ENCODE measurements around the gene CFAP251.
"Not testable (repeated sequence)": the region's sequence is repeated elsewhere in the genome, so short reads cannot be mapped to it uniquely, and the experiment has no call there.

The CFAP251 gene

DNA sequence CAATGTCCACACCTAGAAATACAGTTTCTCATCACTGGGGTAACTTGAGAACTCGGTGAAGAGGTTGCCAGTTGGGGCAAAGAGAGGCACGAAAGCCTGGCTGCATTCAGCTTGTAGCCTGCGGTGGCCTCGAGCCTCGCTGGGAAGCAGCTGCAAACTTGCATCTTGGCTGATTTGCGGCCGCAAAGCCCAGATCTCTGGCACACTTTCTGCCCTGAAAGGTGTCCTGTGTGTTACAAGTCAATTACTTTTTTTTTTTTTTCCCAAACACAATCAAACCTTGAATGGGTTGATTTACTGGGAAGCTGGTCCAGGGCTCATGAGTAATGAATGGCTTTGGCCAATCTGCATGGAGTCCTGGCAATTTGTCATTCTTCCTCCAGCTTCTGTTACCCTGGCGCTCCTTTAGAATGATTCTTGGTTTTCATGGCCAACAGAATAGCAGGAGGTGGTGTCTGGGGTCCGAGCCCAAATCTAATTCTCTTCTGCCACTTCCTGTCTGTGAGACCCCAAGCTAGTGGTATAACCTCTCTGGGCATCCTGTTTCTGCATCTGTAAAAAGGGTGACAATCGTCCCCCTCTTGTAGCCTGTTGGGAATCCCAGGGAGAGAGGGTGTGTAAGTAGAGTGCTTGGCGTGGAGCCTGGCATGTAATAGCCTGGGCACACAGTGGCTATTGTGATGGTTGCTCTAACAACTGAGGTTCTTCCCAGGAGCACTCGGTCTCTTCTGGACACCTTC, 109.9 kb downstream of the CFAP251 start:
- no peak overlapping the region for H3K4me3 ChIP-seq (ENCODE audit: low read depth in 1 of 2, low read length in 2 of 2)
- peaks cover 7% of the 10 kb centered on the region for H3K4me1 ChIP-seq (ENCODE audit: insufficient read depth, low read length)
- no peak overlapping the region for H3K9ac ChIP-seq (ENCODE audit: low read length)

DNA sequence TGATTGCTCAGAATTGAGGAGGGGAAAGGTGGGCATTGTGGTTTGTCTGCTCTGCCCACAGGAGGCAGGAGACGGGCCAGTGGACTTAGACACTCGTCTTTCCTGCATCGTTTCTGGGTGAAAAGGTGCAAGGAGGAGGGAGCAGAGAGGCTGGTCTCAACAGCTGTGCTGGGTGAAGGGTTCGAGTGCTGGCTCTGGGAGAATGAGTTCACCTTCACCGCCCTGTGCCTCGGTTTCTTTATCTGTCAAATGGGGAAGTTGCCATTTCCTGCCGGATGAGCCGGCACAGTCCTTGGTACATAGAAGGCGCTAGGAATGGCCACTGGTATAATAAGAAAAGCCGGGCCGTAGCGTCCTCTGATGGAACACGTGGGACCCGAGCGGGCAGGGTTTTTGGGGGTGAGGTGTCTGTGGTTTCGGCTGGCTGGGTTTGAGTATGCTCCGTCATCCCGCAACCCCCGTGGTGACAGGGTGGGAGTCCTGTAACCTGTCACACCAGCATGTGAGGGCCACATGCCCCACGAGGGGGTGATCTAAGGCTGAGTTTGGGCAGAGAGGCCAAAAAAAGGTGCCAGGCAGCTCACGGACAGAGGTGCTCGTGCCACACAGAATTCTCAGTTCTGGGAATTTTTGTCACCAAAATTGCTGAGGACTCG, 110.6 kb downstream of the CFAP251 start:
- H3K4me3 ChIP-seq (ENCODE audit: low read depth in 1 of 2, low read length in 2 of 2): no peak overlapping the region
- H3K36me3 ChIP-seq (ENCODE audit: insufficient read depth, low read length): no peaks in the 10 kb centered on the region
- H3K27me3 ChIP-seq (ENCODE audit: control insufficient read depth in 1 of 2, insufficient read depth in 2 of 2, low read length in 2 of 2): no peaks in the 10 kb centered on the region
- H3K4me1 ChIP-seq (ENCODE audit: insufficient read depth, low read length): peaks cover 5% of the 10 kb centered on the region
- H3K27ac ChIP-seq (ENCODE audit: low read depth, low read length): no peak overlapping the region
- no peak overlapping the region for H3K9ac ChIP-seq (ENCODE audit: low read length)
- H3K9me3 ChIP-seq (ENCODE audit: low read length): no peaks in the 10 kb centered on the region

More for the DNA sequence above, 109.9 kb downstream of the CFAP251 start:
- Histone ChIP-seq H3K27ac (ENCODE audit: low read depth, low read length) (no peak overlapping the region), H3K9me3 (ENCODE audit: low read length) (no peaks in the 10 kb centered on the region), H3K27me3 (ENCODE audit: control insufficient read depth in 1 of 2, insufficient read depth in 2 of 2, low read length in 2 of 2) (no peaks in the 10 kb centered on the region), H3K36me3 (ENCODE audit: insufficient read depth, low read length) (no peaks in the 10 kb centered on the region)

DNA sequence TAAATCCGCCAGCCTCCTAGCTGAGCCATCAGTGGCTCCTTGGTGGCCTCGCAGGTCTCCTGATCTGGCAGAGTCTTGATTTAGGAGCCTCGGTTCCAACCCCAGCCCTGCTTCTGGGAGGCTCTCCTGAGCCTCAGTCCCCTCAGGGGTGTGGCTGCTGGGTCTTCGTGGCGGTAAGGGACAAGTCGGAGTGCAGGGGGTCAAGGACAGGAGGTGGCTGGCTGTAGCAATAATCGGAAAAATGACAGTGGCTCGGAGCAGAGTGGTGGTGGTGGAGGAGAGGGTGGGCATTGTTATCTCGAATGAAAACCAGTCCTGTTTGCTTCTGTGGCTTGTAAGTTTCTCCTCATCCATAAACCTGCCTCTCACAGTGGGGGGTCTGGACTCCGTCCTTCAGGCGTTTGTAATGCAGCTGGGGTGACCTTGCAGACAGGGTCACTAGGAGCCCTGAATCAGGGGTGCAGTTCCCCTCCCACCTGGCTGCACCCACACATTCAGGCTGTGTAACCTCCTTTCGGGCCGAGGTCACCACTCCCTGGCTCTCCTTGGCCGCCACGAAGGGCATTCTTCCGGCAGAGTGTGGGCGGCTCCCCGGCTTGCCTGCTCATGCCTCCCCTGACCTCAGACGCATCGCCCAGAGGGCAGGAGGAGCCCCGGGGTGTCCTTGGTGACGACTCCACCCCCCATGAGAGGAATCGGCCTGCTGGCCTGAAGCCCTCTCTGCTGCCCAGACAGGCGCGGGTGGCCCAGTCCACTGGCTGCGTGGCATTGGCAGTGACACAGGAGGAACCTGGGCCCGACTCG, 111.4 kb downstream of the CFAP251 start:
- Histone ChIP-seq H3K9me3 (ENCODE audit: low read length) (no peaks in the 10 kb centered on the region), H3K27me3 (ENCODE audit: control insufficient read depth in 1 of 2, insufficient read depth in 2 of 2, low read length in 2 of 2) (no peaks in the 10 kb centered on the region), H3K9ac (ENCODE audit: low read length) (no peak overlapping the region), H3K4me3 (ENCODE audit: low read depth in 1 of 2, low read length in 2 of 2) (no peak overlapping the region), H3K27ac (ENCODE audit: low read depth, low read length) (no peak overlapping the region), H3K36me3 (ENCODE audit: insufficient read depth, low read length) (no peaks in the 10 kb centered on the region), H3K4me1 (ENCODE audit: insufficient read depth, low read length) (no peaks in the 10 kb centered on the region)

DNA sequence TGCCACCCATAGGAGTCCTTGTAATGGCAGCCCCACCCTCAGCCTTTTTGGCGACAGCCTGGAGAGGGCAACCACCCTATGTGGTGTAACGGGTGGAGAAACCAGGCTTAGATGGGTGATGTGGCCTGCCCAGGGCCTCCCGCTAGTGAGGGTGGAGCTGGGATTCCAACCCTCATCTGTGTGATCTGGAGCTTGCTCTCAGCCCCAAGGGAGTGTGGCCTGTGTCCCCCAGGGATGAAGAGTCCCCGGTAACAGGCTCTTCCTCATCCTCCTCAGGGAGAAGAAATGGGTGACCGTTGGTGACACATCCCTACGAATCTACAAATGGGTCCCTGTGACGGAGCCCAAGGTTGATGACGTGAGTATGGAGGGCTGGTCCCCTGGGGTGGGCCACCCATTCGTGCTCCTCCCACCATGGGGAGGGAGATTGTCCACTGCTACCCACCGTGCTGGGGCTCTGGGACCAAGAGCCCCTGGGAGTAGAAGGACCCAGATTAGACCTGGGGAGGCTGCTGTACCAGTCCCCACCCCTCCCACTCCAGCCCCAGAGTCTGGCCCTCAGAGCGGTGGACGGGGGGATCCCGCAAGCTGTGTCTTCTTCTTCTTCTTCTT, 112.1 kb downstream of the CFAP251 start:
- Histone ChIP-seq H3K4me3 (ENCODE audit: low read depth in 1 of 2, low read length in 2 of 2) (no peak overlapping the region), H3K9me3 (ENCODE audit: low read length) (no peaks in the 10 kb centered on the region), H3K27ac (ENCODE audit: low read depth, low read length) (no peak overlapping the region), H3K9ac (ENCODE audit: low read length) (no peak overlapping the region), H3K27me3 (ENCODE audit: control insufficient read depth in 1 of 2, insufficient read depth in 2 of 2, low read length in 2 of 2) (no peaks in the 10 kb centered on the region), H3K36me3 (ENCODE audit: insufficient read depth, low read length) (no peaks in the 10 kb centered on the region), H3K4me1 (ENCODE audit: insufficient read depth, low read length) (no peaks in the 10 kb centered on the region)

DNA sequence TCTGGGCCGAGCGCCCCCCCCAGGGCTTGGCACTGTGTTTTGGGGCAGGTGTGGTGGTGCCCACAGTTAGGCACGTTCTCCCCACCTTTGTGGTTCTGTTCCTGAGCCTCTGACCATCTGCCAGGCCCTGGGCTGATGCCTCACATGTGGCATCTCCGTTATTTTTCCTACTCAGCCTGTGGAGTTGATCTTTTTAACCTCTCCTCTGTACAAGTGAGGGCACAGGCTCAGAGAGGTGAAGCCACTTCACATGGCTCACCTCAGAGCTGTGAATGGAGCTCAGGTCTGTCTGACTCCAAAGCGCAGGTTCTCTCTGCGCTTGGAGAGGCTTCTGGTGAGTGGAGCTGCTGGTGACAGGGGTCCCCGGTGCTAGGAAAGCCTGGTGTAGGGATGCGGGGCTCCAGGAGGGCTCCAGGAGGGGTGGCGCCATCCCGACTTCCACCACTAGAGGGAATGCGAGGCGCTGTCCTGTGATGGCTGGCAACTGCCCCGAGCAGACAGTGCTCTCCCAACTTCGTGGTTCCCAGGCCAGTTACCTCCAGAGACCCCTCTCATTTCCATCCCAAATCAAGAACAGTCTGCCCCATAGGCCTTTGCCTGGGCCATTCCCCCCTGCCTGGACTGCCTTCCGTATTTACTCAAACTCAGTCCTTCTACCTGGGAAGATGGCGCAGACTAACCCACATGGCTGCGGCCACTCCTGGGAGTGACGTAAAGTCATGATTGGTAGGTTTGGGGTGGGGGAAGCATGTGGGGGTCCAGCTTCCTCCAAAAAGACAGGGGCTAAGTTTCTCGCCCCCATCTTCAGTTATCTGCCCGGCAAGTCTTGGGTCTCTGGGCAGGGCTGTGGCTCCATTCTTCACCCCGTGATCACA, 113.2 kb downstream of the CFAP251 start:
- Histone ChIP-seq H3K27ac (ENCODE audit: low read depth, low read length) (no peak overlapping the region), H3K4me3 (ENCODE audit: low read depth in 1 of 2, low read length in 2 of 2) (no peak overlapping the region), H3K4me1 (ENCODE audit: insufficient read depth, low read length) (no peaks in the 10 kb centered on the region), H3K27me3 (ENCODE audit: control insufficient read depth in 1 of 2, insufficient read depth in 2 of 2, low read length in 2 of 2) (no peaks in the 10 kb centered on the region), H3K36me3 (ENCODE audit: insufficient read depth, low read length) (no peaks in the 10 kb centered on the region), H3K9ac (ENCODE audit: low read length) (no peak overlapping the region), H3K9me3 (ENCODE audit: low read length) (no peaks in the 10 kb centered on the region)

DNA sequence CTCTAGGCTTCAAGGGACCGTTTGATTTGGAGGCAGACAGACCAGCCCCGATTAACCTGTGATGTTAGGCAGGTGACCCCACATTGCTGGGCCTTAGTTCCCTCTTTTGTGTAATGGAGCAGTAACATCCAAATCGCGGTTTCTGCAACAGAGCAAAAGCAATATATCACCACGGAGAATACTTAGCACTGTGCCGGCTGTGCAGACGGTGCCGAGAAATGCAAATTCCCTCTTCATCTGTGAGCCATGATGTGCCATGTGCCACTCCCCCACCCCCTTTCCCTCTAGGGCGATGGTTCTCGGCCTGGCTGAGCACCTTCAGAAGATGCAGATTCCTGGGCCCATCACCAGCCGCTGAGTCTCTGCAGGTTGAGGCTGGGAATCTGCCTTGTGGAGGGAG, 114.2 kb downstream of the CFAP251 start:
- no peak overlapping the region for H3K27ac ChIP-seq (ENCODE audit: low read depth, low read length)
- H3K36me3 ChIP-seq (ENCODE audit: insufficient read depth, low read length): no peaks in the 10 kb centered on the region
- H3K4me1 ChIP-seq (ENCODE audit: insufficient read depth, low read length): no peaks in the 10 kb centered on the region

DNA sequence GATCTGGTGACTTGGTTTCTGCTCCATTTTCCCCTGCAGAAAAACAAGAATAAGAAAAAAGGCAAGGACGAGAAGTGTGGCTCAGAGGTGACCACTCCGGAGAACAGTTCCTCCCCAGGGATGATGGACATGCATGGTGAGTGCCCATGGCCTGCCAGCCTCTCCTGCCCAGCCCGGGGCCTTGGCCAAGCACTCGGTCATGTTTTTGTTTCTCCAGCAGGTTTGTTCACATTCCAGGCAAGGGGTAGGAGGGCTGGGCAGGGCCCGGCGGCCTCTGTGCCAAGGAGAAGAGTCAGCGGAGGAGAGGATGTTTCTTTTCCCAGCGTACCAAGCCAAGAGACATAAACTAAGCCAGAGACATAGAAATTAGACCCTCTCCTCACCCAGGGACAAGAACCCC, 116.9 kb downstream of the CFAP251 start:
- no peak overlapping the region for H3K27ac ChIP-seq (ENCODE audit: low read depth, low read length)
- no peak overlapping the region for H3K4me3 ChIP-seq (ENCODE audit: low read depth in 1 of 2, low read length in 2 of 2)

More for the DNA sequence above, 114.2 kb downstream of the CFAP251 start:
- Histone ChIP-seq H3K4me3 (ENCODE audit: low read depth in 1 of 2, low read length in 2 of 2) (no peak overlapping the region), H3K9ac (ENCODE audit: low read length) (no peak overlapping the region), H3K27me3 (ENCODE audit: control insufficient read depth in 1 of 2, insufficient read depth in 2 of 2, low read length in 2 of 2) (no peaks in the 10 kb centered on the region), H3K9me3 (ENCODE audit: low read length) (no peaks in the 10 kb centered on the region)

DNA sequence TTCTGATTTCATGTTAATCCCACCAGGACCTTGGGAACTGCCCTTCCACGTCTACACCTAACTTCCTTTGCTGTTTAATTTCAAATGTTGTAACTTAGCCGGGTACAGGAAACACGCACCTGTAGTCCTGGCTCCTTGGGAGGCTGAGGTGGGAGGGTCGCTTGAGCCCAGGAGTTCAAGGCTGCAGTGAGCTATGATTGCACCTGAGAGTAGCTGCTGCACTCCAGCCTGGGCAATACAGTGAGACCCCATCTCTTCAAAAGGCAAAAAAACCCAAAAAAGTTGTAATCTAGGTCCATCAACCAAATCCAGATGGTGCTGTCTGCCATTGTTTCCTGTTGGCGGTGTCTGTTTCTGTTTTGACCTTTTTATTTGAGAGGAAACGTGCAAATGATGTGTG, 117.8 kb downstream of the CFAP251 start:
- no peak overlapping the region for H3K4me3 ChIP-seq (ENCODE audit: low read depth in 1 of 2, low read length in 2 of 2)
- no peaks in the 10 kb centered on the region for H3K36me3 ChIP-seq (ENCODE audit: insufficient read depth, low read length)
- no peaks in the 10 kb centered on the region for H3K4me1 ChIP-seq (ENCODE audit: insufficient read depth, low read length)

More for the DNA sequence above, 116.9 kb downstream of the CFAP251 start:
- Histone ChIP-seq H3K9ac (ENCODE audit: low read length) (no peak overlapping the region), H3K4me1 (ENCODE audit: insufficient read depth, low read length) (no peaks in the 10 kb centered on the region), H3K36me3 (ENCODE audit: insufficient read depth, low read length) (no peaks in the 10 kb centered on the region), H3K27me3 (ENCODE audit: control insufficient read depth in 1 of 2, insufficient read depth in 2 of 2, low read length in 2 of 2) (no peaks in the 10 kb centered on the region), H3K9me3 (ENCODE audit: low read length) (no peaks in the 10 kb centered on the region)

DNA sequence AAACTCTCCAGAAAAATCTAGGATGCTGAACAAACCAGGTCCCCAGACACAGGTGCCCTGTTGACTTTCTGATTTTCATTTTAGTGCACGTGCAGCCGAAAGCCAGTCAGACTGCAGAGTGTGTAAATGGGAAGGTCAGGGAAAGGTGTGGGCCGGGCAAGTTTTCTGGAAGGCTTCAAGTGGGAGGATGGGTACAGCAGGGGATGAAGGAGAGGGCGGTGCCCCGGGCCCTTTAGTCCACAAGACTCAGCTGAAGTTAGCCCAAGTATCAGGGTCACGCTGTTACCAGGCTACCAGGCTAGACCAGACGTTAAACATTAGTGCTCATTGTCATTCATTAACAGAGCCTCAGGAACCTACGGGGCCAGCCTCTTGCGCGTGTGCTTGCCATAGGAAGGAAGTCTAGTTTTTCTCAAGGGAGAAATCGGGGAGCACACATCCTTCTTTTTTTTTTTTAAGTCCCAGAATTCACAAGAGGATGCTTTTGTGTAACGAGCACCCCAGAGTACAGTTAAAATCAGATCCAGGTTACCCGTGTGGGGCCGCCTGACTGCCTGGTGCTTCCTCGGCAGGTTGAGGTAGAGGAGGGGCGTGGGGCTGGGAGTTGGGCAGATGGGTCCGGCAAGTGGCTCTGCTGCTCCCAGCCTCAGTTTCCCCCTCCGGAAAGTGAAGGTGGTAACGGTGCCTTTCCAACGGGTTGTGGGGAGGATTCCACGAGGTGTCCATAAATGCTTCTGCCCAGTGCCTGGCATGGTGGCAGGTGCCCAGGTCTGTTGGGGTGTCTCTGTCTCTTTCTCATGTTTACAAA, 122.4 kb downstream of the CFAP251 start:
- H3K4me3 ChIP-seq (ENCODE audit: low read depth in 1 of 2, low read length in 2 of 2): no peak overlapping the region
- H3K36me3 ChIP-seq (ENCODE audit: insufficient read depth, low read length): peaks cover 6% of the 10 kb centered on the region
- no peaks in the 10 kb centered on the region for H3K27me3 ChIP-seq (ENCODE audit: control insufficient read depth in 1 of 2, insufficient read depth in 2 of 2, low read length in 2 of 2)
- H3K4me1 ChIP-seq (ENCODE audit: insufficient read depth, low read length): no peaks in the 10 kb centered on the region
- no peak overlapping the region for H3K9ac ChIP-seq (ENCODE audit: low read length)
- no peaks in the 10 kb centered on the region for H3K9me3 ChIP-seq (ENCODE audit: low read length)
- H3K27ac ChIP-seq (ENCODE audit: low read depth, low read length): no peak overlapping the region

More for the DNA sequence above, 117.8 kb downstream of the CFAP251 start:
- no peak overlapping the region for H3K9ac ChIP-seq (ENCODE audit: low read length)
- no peaks in the 10 kb centered on the region for H3K27me3 ChIP-seq (ENCODE audit: control insufficient read depth in 1 of 2, insufficient read depth in 2 of 2, low read length in 2 of 2)
- H3K9me3 ChIP-seq (ENCODE audit: low read length): no peaks in the 10 kb centered on the region
- no peak overlapping the region for H3K27ac ChIP-seq (ENCODE audit: low read depth, low read length)

DNA sequence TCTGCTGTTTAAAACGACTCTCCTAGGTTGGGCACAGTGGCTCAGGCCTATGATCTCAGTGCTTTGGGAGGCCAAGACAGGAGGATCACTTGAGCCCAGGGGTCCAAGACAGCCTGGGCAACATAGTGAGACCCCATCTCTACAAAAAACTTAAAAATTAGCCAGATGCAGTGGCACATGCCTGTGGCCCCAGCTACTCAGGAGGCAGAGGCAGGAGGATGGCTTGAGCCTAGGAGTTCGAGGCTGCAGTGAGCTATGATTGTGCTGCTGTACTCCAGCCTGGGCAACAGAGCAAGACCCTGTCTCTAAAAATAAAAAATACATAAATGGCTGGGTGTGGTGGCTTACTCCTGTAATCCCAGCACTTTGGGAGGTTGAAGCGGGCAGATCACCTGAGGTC, 123.1 kb downstream of the CFAP251 start:
- not testable (repeated sequence) for H3K4me1 ChIP-seq (ENCODE audit: insufficient read depth, low read length); H3K27me3 ChIP-seq (ENCODE audit: control insufficient read depth in 1 of 2, insufficient read depth in 2 of 2, low read length in 2 of 2); H3K4me3 ChIP-seq (ENCODE audit: low read depth in 1 of 2, low read length in 2 of 2); H3K9me3 ChIP-seq (ENCODE audit: low read length); H3K36me3 ChIP-seq (ENCODE audit: insufficient read depth, low read length); H3K27ac ChIP-seq (ENCODE audit: low read depth, low read length); H3K9ac ChIP-seq (ENCODE audit: low read length)

All from muscle layer of colon (tissue), 2 donors.